Ovary (tissue), 3 donors: ENCODE measurements around the gene ST3GAL4.

ENCODE experiments used
- EP300 ChIP-seq: sonication (generic); formaldehyde crosslinking; IDR thresholded peaks from one replicate; pipeline ENCODE4 v1.6.1; 2017; ENCODE audit warnings: antibody characterized with exemption
- POLR2A ChIP-seq: fragments of 450-650 bp; IDR thresholded peaks from one replicate; pipeline ENCODE4 v1.6.1; 2017; ENCODE audit warnings: antibody characterized with exemption, mild to moderate bottlenecking, moderate library complexity
- TF ChIP-seq, protein P1 (sequence below), 3 donors: fragments of 450-650 bp in 2 of 3; fragments of 200-600 bp in 1 of 3; IDR thresholded peaks; one replicate each; pipeline versions ENCODE4 v1.5.1 to v1.8.0; 2016 to 2022; ENCODE audit warnings: antibody characterized with exemption in 3 of 3, mild to moderate bottlenecking in 1 of 3
- donor health status: DM: no; HTN: no; CAD: no.

DNA sequence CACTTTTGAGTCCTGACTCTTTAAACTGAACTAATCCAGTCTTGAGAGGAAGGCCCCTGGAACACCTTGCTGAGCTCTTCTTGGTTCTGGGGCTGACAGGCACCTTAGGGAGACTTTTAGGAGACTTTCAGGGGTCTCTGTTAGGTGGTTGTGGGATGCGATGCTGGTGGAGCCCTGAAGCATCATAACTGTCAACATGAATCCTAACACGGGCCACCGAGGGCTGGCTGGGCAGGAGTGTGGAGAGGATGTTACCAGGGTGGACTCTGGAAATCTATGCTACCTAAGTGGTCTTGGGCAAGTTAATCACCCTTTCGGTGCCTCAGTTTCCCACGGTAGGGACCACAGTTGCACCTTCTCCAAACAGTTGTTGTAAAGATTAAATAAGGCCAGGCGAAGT is 106.5 kb downstream of the ST3GAL4 start:
- TF ChIP-seq, protein P1, sequence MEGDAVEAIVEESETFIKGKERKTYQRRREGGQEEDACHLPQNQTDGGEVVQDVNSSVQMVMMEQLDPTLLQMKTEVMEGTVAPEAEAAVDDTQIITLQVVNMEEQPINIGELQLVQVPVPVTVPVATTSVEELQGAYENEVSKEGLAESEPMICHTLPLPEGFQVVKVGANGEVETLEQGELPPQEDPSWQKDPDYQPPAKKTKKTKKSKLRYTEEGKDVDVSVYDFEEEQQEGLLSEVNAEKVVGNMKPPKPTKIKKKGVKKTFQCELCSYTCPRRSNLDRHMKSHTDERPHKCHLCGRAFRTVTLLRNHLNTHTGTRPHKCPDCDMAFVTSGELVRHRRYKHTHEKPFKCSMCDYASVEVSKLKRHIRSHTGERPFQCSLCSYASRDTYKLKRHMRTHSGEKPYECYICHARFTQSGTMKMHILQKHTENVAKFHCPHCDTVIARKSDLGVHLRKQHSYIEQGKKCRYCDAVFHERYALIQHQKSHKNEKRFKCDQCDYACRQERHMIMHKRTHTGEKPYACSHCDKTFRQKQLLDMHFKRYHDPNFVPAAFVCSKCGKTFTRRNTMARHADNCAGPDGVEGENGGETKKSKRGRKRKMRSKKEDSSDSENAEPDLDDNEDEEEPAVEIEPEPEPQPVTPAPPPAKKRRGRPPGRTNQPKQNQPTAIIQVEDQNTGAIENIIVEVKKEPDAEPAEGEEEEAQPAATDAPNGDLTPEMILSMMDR (IDR thresholded peaks at IDR 0.05): no peak
- TF ChIP-seq POLR2A (no peak), EP300 (no peak)
